Mesenchymal stem cell (in vitro differentiated cells and primary cell): ENCODE measurements around the gene PLXND1.

Experiments
- DNase-seq: peaks from one replicate; pipeline ENCODE4 v3.0.0-alpha.2; 2013
- H2AFZ ChIP-seq: one replicate; pipeline ENCODE4 v1.6.1; 2013; ENCODE audit warnings: low read depth, mild to moderate bottlenecking, control low read depth, inconsistent platforms, low read length, moderate library complexity
- H2AK5ac ChIP-seq: 2 replicates; pipeline ENCODE4 v1.6.1; 2013; ENCODE audit warnings: low read length, moderate library complexity, mild to moderate bottlenecking, inconsistent platforms; ENCODE audit not compliant: severe bottlenecking
- H2BK120ac ChIP-seq: one replicate; pipeline ENCODE4 v1.6.1; 2013; ENCODE audit warnings: low read depth, mild to moderate bottlenecking, inconsistent platforms, low read length, moderate library complexity
- H2BK12ac ChIP-seq, 2 experiments: one replicate each; pipeline ENCODE4 v1.6.1; 2013; ENCODE audit warnings: inconsistent platforms in 2 of 2, low read length in 2 of 2, mild to moderate bottlenecking in 2 of 2, moderate library complexity in 2 of 2, control low read depth in 1 of 2
- H2BK15ac ChIP-seq: one replicate; pipeline ENCODE4 v1.6.1; 2013; ENCODE audit warnings: mild to moderate bottlenecking, low read depth, inconsistent platforms; ENCODE audit not compliant: poor library complexity, severe bottlenecking
- H2BK5ac ChIP-seq: 2 replicates; pipeline ENCODE4 v1.6.1; 2013; ENCODE audit warnings: low read depth, mild to moderate bottlenecking, low read length, control low read depth, inconsistent platforms; ENCODE audit not compliant: poor library complexity, severe bottlenecking
- H3K14ac ChIP-seq, 2 experiments: one replicate each; pipeline ENCODE4 v1.6.1; 2013; ENCODE audit warnings: inconsistent platforms in 2 of 2, low read length in 2 of 2, control low read depth in 1 of 2, mild to moderate bottlenecking in 1 of 2, moderate library complexity in 1 of 2
- H3K18ac ChIP-seq, 2 experiments: one replicate each; pipeline ENCODE4 v1.6.1; 2013; ENCODE audit warnings: inconsistent platforms in 2 of 2, low read length in 2 of 2, control low read depth in 1 of 2, low read depth in 1 of 2, mild to moderate bottlenecking in 1 of 2
- H3K23ac ChIP-seq, 2 experiments: one replicate each; pipeline ENCODE4 v1.6.1; 2013; ENCODE audit warnings: inconsistent platforms in 2 of 2, low read length in 2 of 2, mild to moderate bottlenecking in 2 of 2, moderate library complexity in 2 of 2, control low read depth in 1 of 2
- H3K27ac ChIP-seq: 2 replicates; pipeline ENCODE4 v1.5.1; 2013; ENCODE audit warnings: mild to moderate bottlenecking, moderate library complexity, low read length, control low read depth, inconsistent platforms; ENCODE audit not compliant: poor library complexity, severe bottlenecking
- H3K27me3 ChIP-seq, 2 experiments: 2 replicates each; pipeline versions ENCODE4 v1.6.1 to v1.7.0; 2013; ENCODE audit warnings: low read length in 2 of 2, mild to moderate bottlenecking in 2 of 2, moderate library complexity in 2 of 2, control low read depth in 1 of 2, inconsistent platforms in 1 of 2; ENCODE audit not compliant: control insufficient read depth in 1 of 2, insufficient read depth in 1 of 2
- H3K36me3 ChIP-seq, 2 experiments: 2 replicates each; pipeline versions ENCODE4 v1.6.1 to v1.7.0; 2013; ENCODE audit warnings: low read length in 2 of 2, control low read depth in 1 of 2, inconsistent platforms in 1 of 2, low read depth in 1 of 2, mild to moderate bottlenecking in 1 of 2; ENCODE audit not compliant: insufficient read depth in 2 of 2, control insufficient read depth in 1 of 2
- H3K4ac ChIP-seq, 2 experiments: one replicate each; pipeline ENCODE4 v1.6.1; 2013; ENCODE audit warnings: inconsistent platforms in 2 of 2, low read length in 2 of 2, mild to moderate bottlenecking in 2 of 2, moderate library complexity in 2 of 2, control low read depth in 1 of 2, low read depth in 1 of 2
- H3K4me1 ChIP-seq: 2 replicates; pipeline ENCODE4 v1.6.1; 2013; ENCODE audit warnings: low read depth, low read length, control low read depth; ENCODE audit not compliant: control insufficient read depth, insufficient read depth
- H3K4me2 ChIP-seq: 2 replicates; pipeline ENCODE4 v1.6.1; 2013; ENCODE audit warnings: low read length, mild to moderate bottlenecking, inconsistent platforms; ENCODE audit not compliant: poor library complexity, severe bottlenecking
- H3K4me3 ChIP-seq, 2 experiments: 2 replicates each; pipeline versions ENCODE4 v1.5.1 to v1.7.0; 2013; ENCODE audit warnings: low read length in 2 of 2, mild to moderate bottlenecking in 2 of 2, control low read depth in 1 of 2, low read depth in 1 of 2; ENCODE audit not compliant: insufficient read depth in 1 of 2
- H3K79me1 ChIP-seq: replicated peaks from 2 replicates; pipeline ENCODE4 v1.6.1; 2013; ENCODE audit warnings: mild to moderate bottlenecking, control low read depth, low read length, inconsistent platforms; ENCODE audit not compliant: poor library complexity, severe bottlenecking
- H3K9ac ChIP-seq: 2 replicates; pipeline ENCODE4 v1.7.0; 2013; ENCODE audit warnings: mild to moderate bottlenecking, low read length, moderate library complexity
- H3K9me3 ChIP-seq: 2 replicates; pipeline ENCODE4 v1.7.0; 2013; ENCODE audit warnings: mild to moderate bottlenecking, low read length; ENCODE audit not compliant: control insufficient read depth
- H4K8ac ChIP-seq: one replicate; pipeline ENCODE4 v1.6.1; 2013; ENCODE audit warnings: inconsistent platforms, mild to moderate bottlenecking, low read length, moderate library complexity
- H4K91ac ChIP-seq: one replicate; pipeline ENCODE4 v1.6.1; 2013; ENCODE audit warnings: mild to moderate bottlenecking, low read length, inconsistent platforms
- WGBS: methylation state at CpG from one replicate; pipeline ENCODE4 v1.1.7; 2013; ENCODE audit warnings: mixed read lengths; 5-methylcytosine and 5-hydroxymethylcytosine counted together

PLXND1 gene

DNA sequence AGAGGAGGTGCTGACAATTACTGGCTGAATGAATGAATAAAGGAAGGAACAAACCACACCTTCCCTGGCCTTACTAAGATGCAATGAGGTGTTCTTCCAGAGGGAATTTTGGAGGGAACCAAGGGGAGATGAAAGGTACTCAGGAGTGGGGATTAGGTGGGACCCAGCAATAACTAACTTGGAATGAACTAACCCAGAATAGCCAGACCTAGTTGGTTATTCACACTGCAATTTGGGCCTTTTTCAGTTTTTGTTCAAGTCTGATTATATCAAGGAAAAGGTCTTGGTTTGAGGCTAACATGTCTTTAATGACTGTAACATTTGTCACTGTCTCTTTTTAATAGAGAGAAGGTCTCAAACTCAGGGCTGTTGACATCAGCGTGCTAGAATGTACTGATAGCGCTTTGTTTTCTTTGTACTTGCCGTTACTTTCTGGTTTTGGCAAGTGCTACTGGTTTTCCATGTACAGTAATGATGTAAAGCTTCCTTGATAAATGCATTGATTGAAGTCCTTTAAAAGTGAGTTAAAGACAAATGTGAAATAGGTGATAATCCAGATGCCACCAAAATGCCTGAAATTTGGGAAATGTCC lies 3.2 kb upstream of the PLXND1 start:
- H3K9me3 ChIP-seq: no peaks in the 10 kb centered on the region
- no peak overlapping the region for H2AFZ ChIP-seq
- no peak overlapping the region for H3K9ac ChIP-seq
- H3K4me1 ChIP-seq: peaks cover 55% of the 10 kb centered on the region
- H3K4me3 ChIP-seq: no peak overlapping the region
- peak overlapping the region in 1 of 2 experiments; percentile 37 for H3K4ac ChIP-seq
- H3K4me2 ChIP-seq: no peak overlapping the region
- peak overlapping the region; percentile 76 for H4K91ac ChIP-seq
- peaks cover 0 to 1% of the 10 kb centered on the region in 2 experiments for H3K36me3 ChIP-seq
- H2BK120ac ChIP-seq: peak overlapping the region; percentile 85
- H2AK5ac ChIP-seq: peak overlapping the region; percentile 72
- 30% methylated on average over 3 of the region's 3 CpGs for WGBS
- H3K18ac ChIP-seq: peak overlapping the region; percentile 18 to 93
- H2BK5ac ChIP-seq: no peak overlapping the region
- no peaks in the 10 kb centered on the region for H3K79me1 ChIP-seq
- no peak for DNase-seq
- H4K8ac ChIP-seq: no peak overlapping the region
- H3K14ac ChIP-seq: no peak overlapping the region
- H3K27me3 ChIP-seq: no peaks in the 10 kb centered on the region
- H3K27ac ChIP-seq: no peak overlapping the region
- no peak overlapping the region for H2BK15ac ChIP-seq
- H2BK12ac ChIP-seq: peak overlapping the region; percentile 70 to 96
- no peak overlapping the region for H3K23ac ChIP-seq

DNA sequence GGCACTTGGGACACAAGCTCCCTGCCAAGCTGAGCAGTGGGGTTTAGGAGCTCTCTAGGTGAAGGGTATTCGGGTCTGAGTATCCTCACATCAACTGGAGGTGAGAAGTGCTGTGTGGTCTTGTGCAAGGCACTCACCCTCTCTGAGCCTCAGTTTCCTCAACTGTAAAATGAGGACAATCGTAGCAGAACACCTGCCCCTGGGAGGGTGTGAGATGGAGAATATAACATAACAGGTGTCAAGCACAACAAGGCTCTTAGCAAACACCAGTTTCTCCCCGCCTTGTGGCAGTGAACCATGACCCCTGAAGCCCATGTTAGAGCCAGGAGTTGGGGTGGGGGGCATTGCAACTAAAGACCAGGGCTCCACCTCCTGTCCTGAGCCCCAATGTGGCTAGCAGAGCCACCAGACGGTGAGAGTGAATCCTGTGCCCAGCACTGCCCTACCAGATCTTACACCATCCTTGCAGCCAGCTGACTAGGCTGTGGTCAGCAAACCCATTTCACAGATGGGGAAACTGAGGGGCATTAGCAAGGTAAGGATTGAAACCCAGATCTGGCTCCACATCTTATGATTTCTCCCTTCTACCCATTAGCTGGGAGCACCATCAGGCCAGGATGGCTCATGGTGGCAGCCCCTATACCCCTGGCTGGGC lies 2.6 kb upstream of the PLXND1 start:
- Histone ChIP-seq H3K4me3 (no peak overlapping the region), H3K4ac (peak overlapping the region in 1 of 2 experiments; percentile 32), H2BK120ac (no peak overlapping the region), H3K9me3 (no peaks in the 10 kb centered on the region), H3K23ac (peak overlapping the region in 1 of 2 experiments; percentile 67), H3K27me3 (no peaks in the 10 kb centered on the region), H3K4me2 (no peak overlapping the region), H4K91ac (peak overlapping the region; percentile 30), H3K18ac (peak overlapping the region in 1 of 2 experiments; percentile 98), H3K36me3 (peaks cover 0 to 3% of the 10 kb centered on the region in 2 experiments), H3K9ac (peak overlapping the region; percentile 91), H3K4me1 (peaks cover 61% of the 10 kb centered on the region), H2BK12ac (peak overlapping the region; percentile 12 to 93), H3K27ac (no peak overlapping the region), H2AFZ (no peak overlapping the region), H4K8ac (no peak overlapping the region), H2BK5ac (no peak overlapping the region), H3K14ac (no peak overlapping the region), H2BK15ac (no peak overlapping the region), H3K79me1 (no peaks in the 10 kb centered on the region), H2AK5ac (peak overlapping the region; percentile 43)
- DNase-seq: no peak
- WGBS: 67% methylated on average over 3 of the region's 4 CpGs

DNA sequence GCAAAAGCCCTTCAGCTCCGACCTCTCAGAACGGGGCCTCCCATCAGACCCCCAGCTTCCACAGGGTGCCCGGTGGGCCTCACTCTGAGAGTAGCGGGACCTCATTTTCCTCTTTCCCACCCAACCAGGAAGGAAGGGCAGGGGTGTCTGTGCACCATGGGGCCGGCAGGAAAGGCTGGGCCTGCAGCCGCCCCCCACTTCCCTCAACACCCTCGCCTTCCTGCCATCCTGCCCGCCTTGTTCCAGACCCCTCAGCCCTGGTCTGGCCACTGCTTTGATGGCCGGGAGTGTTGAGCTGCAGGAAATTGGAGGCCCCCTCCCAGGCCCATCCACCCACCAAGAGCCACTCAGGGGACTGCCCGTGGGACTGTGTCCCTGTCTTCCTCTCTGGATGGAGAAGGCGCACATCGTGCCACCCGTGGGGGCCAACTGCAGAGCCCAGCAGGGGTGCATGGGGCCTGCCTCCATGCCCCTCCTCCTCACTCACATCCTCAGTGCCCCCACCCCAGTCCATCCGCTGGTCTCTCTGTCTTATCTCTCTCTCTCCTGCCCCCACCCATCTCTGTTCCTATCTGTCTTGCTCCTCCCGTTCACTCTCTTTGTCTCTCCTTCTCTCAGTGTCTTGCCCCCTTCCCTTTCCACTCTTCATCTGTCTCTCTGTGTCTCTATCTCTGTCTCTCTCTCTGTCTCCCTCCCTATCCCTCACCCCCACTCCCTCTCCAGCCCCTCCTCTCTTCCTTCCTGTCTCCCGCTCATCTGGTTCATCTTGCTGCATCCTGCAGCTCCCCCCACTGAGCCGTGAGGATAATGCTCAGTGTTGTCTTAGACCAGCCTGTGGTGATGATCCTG lies 1.8 kb upstream of the PLXND1 start:
- H3K27ac ChIP-seq: no peak overlapping the region
- H2BK12ac ChIP-seq: peak overlapping the region; percentile 60 to 93
- H3K4me1 ChIP-seq: peaks cover 67% of the 10 kb centered on the region
- peak; percentile 71 for DNase-seq
- H3K9me3 ChIP-seq: no peaks in the 10 kb centered on the region
- H2AFZ ChIP-seq: no peak overlapping the region
- H4K8ac ChIP-seq: peak overlapping the region; percentile 93
- H3K23ac ChIP-seq: no peak overlapping the region
- no peaks in the 10 kb centered on the region for H3K27me3 ChIP-seq
- no peak overlapping the region for H3K4me2 ChIP-seq
- H2BK15ac ChIP-seq: peak overlapping the region; percentile 85
- peak overlapping the region; percentile 46 for H2AK5ac ChIP-seq
- H4K91ac ChIP-seq: peak overlapping the region; percentile 97
- peak overlapping the region in 1 of 2 experiments; percentile 91 for H3K14ac ChIP-seq
- H2BK120ac ChIP-seq: peak overlapping the region; percentile 95
- WGBS: 40% methylated on average over 17 of the region's 17 CpGs
- H3K4ac ChIP-seq: peak overlapping the region; percentile 36 to 96
- H2BK5ac ChIP-seq: no peak overlapping the region
- peaks cover 0 to 6% of the 10 kb centered on the region in 2 experiments for H3K36me3 ChIP-seq
- no peak overlapping the region for H3K4me3 ChIP-seq
- H3K18ac ChIP-seq: peak overlapping the region; percentile 73 to 98
- no peaks in the 10 kb centered on the region for H3K79me1 ChIP-seq
- peak overlapping the region; percentile 91 for H3K9ac ChIP-seq
